GM19452 (cell line): ENCODE data around the gene RFPL1.
"Not testable (repeated sequence)": the region's sequence is repeated elsewhere in the genome, so short reads cannot be mapped to it uniquely, and the experiment has no call there.

ENCODE experiments used
- ATAC-seq: cut with Tn5 transposase; IDR thresholded peaks from one replicate; pipeline ENCODE4 v1.9.1; 2021; ENCODE audit not compliant: unreplicated experiment

The RFPL1 gene

GRCh38 chr22:29478326-29479276 lies 40.2 kb downstream of the RFPL1 start:
- no peak for ATAC-seq

GRCh38 chr22:29479417-29480261 lies 41.3 kb downstream of the RFPL1 start, which contains the start of gene NEFH:
TSS of gene NEFH (plus strand) at chr22:29480218. CDS start at chr22:29480263, 45 bp downstream.
- ATAC-seq: no peak

GRCh38 chr22:29480262-29480511 lies 41.8 kb downstream of the RFPL1 start:
- ATAC-seq: no peak

- ATAC-seq: no peak
Measured at GRCh38 chr22:29480512-29481264, 42.3 kb downstream of the RFPL1 start.

- no peak for ATAC-seq
Measured at GRCh38 chr22:29481265-29482000, 43.0 kb downstream of the RFPL1 start.

GRCh38 chr22:29482253-29482652 lies 43.9 kb downstream of the RFPL1 start:
- no peak for ATAC-seq

- ATAC-seq: no peak
Measured at GRCh38 chr22:29482726-29483125, 44.3 kb downstream of the RFPL1 start.

- ATAC-seq: no peak
Measured at GRCh38 chr22:29483254-29483653, 44.9 kb downstream of the RFPL1 start.

- ATAC-seq: no peak
Measured at GRCh38 chr22:29484642-29485041, 46.3 kb downstream of the RFPL1 start.

- no peak for ATAC-seq
Measured at GRCh38 chr22:29485448-29485847, 47.1 kb downstream of the RFPL1 start.

GRCh38 chr22:29487426-29487986 lies 49.1 kb downstream of the RFPL1 start:
- ATAC-seq: no peak

GRCh38 chr22:29489127-29489780 lies 50.9 kb downstream of the RFPL1 start:
- not testable (repeated sequence) for ATAC-seq

GRCh38 chr22:29491012-29491411 lies 52.6 kb downstream of the RFPL1 start:
- no peak for ATAC-seq
